ENCODE results near the gene GPATCH1.

- TF ChIP-seq SRF (IDR thresholded peaks at IDR 0.05; ENCODE audit: low read depth) (no peak), CTCF (IDR thresholded peaks at IDR 0.05 in 2 of 3, conservative IDR thresholded peaks at IDR 0.05 in 1 of 3; ENCODE audit: borderline replicate concordance in 1 of 3, insufficient read depth in 1 of 3, low read depth in 2 of 3, low read length in 2 of 3) (no peak), POLR2AphosphoS5 (IDR thresholded peaks at IDR 0.05; ENCODE audit: low read depth, low read length) (peak; percentile 77), SP1 (IDR thresholded peaks at IDR 0.05; ENCODE audit: low read depth) (peak; percentile 86), EZH2phosphoT487 (IDR thresholded peaks at IDR 0.05; ENCODE audit: borderline replicate concordance) (no peak), CBX3 (IDR thresholded peaks at IDR 0.05; ENCODE audit: low read depth) (no peak), ZBTB33 (IDR thresholded peaks at IDR 0.05; ENCODE audit: extremely low read depth, insufficient replicate concordance, low read length) (no peak), MAX (IDR thresholded peaks at IDR 0.05) (peak; percentile 62; the same call in 1 of the 2 replicates), POLR2A (IDR thresholded peaks at IDR 0.05; ENCODE audit: borderline replicate concordance, extremely low read depth, insufficient read depth, insufficient read length) (peak; percentile 50)
Observed at GRCh38 chr19:33080761-33081681, at the start of gene GPATCH1.
